ENCODE results near the gene RTL9. TPM values are rescaled to one million over a fixed set of nuclear protein-coding genes. Genes with fewer than 3 reads are reported as not detected.
A peak's percentile ranks its signal among the peaks of the same experiment; 100 is the strongest.

The RTL9 gene
- total RNA-seq, 1 experiment from 2014 or later = 0.24 TPM

DNA sequence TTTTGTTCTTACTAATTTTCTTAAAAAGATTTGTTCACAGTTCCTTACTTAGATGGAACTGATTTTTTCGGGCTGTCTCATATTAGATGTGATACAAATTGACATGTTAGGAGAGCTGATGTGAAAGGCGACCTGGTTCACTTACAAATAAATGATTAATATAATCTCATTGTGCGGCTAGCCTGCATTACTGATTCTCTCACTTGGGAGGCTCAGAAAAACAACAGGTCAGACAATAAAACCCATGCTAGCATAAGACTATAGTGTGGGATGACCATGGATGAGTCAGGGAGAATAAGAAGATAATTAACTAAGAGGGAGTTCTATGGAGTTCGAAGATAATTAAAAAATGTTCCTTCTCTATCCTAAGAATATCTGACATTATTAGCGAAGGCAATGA lies 40.8 kb downstream of the RTL9 start:
- Mint-ChIP-seq H3K9me3 (no peaks in the 10 kb centered on the region), H3K36me3 (no peaks in the 10 kb centered on the region), H3K4me3 (no peak overlapping the region), H3K4me1 (peaks cover 29% of the 10 kb centered on the region), H3K27ac (no peak overlapping the region), H3K27me3 (ENCODE audit: low read depth) (no peaks in the 10 kb centered on the region)
- DNase-seq (ENCODE audit: low spot score) (no peak), ATAC-seq (no peak)
- no peak for TF ChIP-seq NFATC4 (CRISPR knock-in tag; IDR thresholded peaks at IDR 0.05)
- TF ChIP-seq RELA (CRISPR knock-in tag; IDR thresholded peaks at IDR 0.05; ENCODE audit: borderline replicate concordance) = no peak
- TF ChIP-seq ESRRA (CRISPR knock-in tag; IDR thresholded peaks at IDR 0.05; ENCODE audit: borderline replicate concordance) = no peak
- TF ChIP-seq, protein P1, sequence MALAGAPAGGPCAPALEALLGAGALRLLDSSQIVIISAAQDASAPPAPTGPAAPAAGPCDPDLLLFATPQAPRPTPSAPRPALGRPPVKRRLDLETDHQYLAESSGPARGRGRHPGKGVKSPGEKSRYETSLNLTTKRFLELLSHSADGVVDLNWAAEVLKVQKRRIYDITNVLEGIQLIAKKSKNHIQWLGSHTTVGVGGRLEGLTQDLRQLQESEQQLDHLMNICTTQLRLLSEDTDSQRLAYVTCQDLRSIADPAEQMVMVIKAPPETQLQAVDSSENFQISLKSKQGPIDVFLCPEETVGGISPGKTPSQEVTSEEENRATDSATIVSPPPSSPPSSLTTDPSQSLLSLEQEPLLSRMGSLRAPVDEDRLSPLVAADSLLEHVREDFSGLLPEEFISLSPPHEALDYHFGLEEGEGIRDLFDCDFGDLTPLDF (CRISPR knock-in tag; IDR thresholded peaks at IDR 0.05) = no peak
- TF ChIP-seq NFE2L1 (CRISPR knock-in tag; IDR thresholded peaks at IDR 0.05) = no peak
- TF ChIP-seq TCF7 (CRISPR knock-in tag; IDR thresholded peaks at IDR 0.05; ENCODE audit: low read depth) = no peak
- TF ChIP-seq KAT7 (CRISPR knock-in tag; IDR thresholded peaks at IDR 0.05; ENCODE audit: borderline replicate concordance) = no peak
- TF ChIP-seq, protein P2, sequence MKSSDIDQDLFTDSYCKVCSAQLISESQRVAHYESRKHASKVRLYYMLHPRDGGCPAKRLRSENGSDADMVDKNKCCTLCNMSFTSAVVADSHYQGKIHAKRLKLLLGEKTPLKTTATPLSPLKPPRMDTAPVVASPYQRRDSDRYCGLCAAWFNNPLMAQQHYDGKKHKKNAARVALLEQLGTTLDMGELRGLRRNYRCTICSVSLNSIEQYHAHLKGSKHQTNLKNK (CRISPR knock-in tag; IDR thresholded peaks at IDR 0.05) = no peak
- TF ChIP-seq ZBTB21 (CRISPR knock-in tag; IDR thresholded peaks at IDR 0.05; ENCODE audit: borderline replicate concordance) = no peak
- TF ChIP-seq, protein P3, sequence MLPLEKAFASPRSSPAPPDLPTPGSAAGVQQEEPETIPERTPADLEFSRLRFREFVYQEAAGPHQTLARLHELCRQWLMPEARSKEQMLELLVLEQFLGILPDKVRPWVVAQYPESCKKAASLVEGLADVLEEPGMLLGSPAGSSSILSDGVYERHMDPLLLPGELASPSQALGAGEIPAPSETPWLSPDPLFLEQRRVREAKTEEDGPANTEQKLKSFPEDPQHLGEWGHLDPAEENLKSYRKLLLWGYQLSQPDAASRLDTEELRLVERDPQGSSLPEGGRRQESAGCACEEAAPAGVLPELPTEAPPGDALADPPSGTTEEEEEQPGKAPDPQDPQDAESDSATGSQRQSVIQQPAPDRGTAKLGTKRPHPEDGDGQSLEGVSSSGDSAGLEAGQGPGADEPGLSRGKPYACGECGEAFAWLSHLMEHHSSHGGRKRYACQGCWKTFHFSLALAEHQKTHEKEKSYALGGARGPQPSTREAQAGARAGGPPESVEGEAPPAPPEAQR (CRISPR knock-in tag; IDR thresholded peaks at IDR 0.05) = no peak
- ChIA-PET CTCF (no interaction called here), POLR2A (no interaction called here)

DNA sequence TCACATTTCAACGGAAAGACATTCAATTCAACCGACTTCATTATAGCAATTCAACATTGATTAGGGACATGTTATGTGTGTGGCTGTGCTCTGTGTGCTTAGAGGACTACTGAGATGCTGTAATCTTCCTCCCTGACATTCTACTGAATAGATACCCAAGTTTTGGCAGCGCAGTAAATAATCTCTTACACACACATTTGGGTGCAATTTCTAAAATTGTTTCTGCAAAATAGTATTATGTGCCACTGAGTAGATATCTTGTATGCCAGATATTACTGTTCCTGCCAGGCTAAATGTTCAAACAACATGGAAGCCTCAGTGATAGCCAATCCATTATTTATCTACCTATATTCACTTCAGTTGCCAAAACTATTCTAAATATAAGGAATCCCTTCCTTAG lies 41.3 kb downstream of the RTL9 start:
- H3K4me1 Mint-ChIP-seq = peaks cover 32% of the 10 kb centered on the region
- ChIA-PET POLR2A (no interaction called here), CTCF (no interaction called here)
- H3K27ac Mint-ChIP-seq = no peak overlapping the region
- no peaks in the 10 kb centered on the region for H3K27me3 Mint-ChIP-seq (ENCODE audit: low read depth)
- TF ChIP-seq ZNF416 (CRISPR knock-in tag; IDR thresholded peaks at IDR 0.05) = no peak
- no peaks in the 10 kb centered on the region for H3K9me3 Mint-ChIP-seq
- H3K36me3 Mint-ChIP-seq = no peaks in the 10 kb centered on the region
- ATAC-seq (no peak), DNase-seq (ENCODE audit: low spot score) (no peak)
- H3K4me3 Mint-ChIP-seq = no peak overlapping the region

DNA sequence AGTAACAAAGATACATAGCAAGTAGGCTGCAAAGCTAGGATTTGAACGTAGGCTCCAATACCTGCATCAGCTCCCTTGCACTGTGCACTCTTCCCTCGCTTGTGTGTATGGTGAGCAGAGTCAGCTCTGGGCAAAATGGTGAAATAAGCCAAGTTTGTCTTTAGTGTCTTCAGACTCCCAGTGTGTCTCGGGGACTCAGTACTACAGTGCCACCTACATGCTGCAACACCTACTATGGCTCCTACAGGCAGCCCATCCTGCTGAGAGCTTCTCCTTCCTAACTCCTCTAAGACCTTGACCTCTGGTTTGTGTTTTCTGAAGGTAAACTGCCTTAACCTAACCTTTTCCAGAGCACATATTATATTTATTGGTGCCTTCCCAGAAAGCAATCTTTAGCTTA lies 42.5 kb downstream of the RTL9 start:
- Mint-ChIP-seq H3K27ac (no peak overlapping the region), H3K9me3 (no peaks in the 10 kb centered on the region), H3K27me3 (ENCODE audit: low read depth) (no peaks in the 10 kb centered on the region), H3K4me3 (no peak overlapping the region), H3K36me3 (no peaks in the 10 kb centered on the region), H3K4me1 (peaks cover 32% of the 10 kb centered on the region)
- ChIA-PET CTCF (interaction anchor here (1.1 to 1.4 kb wide), 4 partner anchors 10 to 241 kb away, joined by 3 to 9 read pairs (median 4); no protein-coding TSS in a partner anchor), POLR2A (no interaction called here)
- DNase-seq (ENCODE audit: low spot score) (no peak), ATAC-seq (peak; percentile 48)
- TF ChIP-seq MYBL2 (CRISPR knock-in tag; IDR thresholded peaks at IDR 0.05) (no peak), NFATC4 (CRISPR knock-in tag; IDR thresholded peaks at IDR 0.05) (no peak), CREB1 (CRISPR knock-in tag; IDR thresholded peaks at IDR 0.05) (no peak), SOX15 (CRISPR knock-in tag; IDR thresholded peaks at IDR 0.05) (no peak), CBFB (CRISPR knock-in tag; IDR thresholded peaks at IDR 0.05; ENCODE audit: low read depth) (no peak), JAZF1 (CRISPR knock-in tag; IDR thresholded peaks at IDR 0.05) (no peak), ATF1 (CRISPR knock-in tag; IDR thresholded peaks at IDR 0.05) (no peak), ESRRA (CRISPR knock-in tag; IDR thresholded peaks at IDR 0.05; ENCODE audit: borderline replicate concordance) (no peak), NFE2L1 (CRISPR knock-in tag; IDR thresholded peaks at IDR 0.05) (no peak), ZNF416 (CRISPR knock-in tag; IDR thresholded peaks at IDR 0.05) (no peak), ZNF396 (CRISPR knock-in tag; IDR thresholded peaks at IDR 0.05; ENCODE audit: borderline replicate concordance) (no peak), GRHL2 (CRISPR knock-in tag; IDR thresholded peaks at IDR 0.05; ENCODE audit: insufficient replicate concordance, severe bottlenecking) (no peak), PRRX2 (CRISPR knock-in tag; IDR thresholded peaks at IDR 0.05) (no peak)
- TF ChIP-seq, protein P2 (CRISPR knock-in tag; IDR thresholded peaks at IDR 0.05) = no peak
- TF ChIP-seq, protein P4, sequence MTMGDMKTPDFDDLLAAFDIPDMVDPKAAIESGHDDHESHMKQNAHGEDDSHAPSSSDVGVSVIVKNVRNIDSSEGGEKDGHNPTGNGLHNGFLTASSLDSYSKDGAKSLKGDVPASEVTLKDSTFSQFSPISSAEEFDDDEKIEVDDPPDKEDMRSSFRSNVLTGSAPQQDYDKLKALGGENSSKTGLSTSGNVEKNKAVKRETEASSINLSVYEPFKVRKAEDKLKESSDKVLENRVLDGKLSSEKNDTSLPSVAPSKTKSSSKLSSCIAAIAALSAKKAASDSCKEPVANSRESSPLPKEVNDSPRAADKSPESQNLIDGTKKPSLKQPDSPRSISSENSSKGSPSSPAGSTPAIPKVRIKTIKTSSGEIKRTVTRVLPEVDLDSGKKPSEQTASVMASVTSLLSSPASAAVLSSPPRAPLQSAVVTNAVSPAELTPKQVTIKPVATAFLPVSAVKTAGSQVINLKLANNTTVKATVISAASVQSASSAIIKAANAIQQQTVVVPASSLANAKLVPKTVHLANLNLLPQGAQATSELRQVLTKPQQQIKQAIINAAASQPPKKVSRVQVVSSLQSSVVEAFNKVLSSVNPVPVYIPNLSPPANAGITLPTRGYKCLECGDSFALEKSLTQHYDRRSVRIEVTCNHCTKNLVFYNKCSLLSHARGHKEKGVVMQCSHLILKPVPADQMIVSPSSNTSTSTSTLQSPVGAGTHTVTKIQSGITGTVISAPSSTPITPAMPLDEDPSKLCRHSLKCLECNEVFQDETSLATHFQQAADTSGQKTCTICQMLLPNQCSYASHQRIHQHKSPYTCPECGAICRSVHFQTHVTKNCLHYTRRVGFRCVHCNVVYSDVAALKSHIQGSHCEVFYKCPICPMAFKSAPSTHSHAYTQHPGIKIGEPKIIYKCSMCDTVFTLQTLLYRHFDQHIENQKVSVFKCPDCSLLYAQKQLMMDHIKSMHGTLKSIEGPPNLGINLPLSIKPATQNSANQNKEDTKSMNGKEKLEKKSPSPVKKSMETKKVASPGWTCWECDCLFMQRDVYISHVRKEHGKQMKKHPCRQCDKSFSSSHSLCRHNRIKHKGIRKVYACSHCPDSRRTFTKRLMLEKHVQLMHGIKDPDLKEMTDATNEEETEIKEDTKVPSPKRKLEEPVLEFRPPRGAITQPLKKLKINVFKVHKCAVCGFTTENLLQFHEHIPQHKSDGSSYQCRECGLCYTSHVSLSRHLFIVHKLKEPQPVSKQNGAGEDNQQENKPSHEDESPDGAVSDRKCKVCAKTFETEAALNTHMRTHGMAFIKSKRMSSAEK (CRISPR knock-in tag; IDR thresholded peaks at IDR 0.05; ENCODE audit: borderline replicate concordance) = no peak
- TF ChIP-seq, protein P5, sequence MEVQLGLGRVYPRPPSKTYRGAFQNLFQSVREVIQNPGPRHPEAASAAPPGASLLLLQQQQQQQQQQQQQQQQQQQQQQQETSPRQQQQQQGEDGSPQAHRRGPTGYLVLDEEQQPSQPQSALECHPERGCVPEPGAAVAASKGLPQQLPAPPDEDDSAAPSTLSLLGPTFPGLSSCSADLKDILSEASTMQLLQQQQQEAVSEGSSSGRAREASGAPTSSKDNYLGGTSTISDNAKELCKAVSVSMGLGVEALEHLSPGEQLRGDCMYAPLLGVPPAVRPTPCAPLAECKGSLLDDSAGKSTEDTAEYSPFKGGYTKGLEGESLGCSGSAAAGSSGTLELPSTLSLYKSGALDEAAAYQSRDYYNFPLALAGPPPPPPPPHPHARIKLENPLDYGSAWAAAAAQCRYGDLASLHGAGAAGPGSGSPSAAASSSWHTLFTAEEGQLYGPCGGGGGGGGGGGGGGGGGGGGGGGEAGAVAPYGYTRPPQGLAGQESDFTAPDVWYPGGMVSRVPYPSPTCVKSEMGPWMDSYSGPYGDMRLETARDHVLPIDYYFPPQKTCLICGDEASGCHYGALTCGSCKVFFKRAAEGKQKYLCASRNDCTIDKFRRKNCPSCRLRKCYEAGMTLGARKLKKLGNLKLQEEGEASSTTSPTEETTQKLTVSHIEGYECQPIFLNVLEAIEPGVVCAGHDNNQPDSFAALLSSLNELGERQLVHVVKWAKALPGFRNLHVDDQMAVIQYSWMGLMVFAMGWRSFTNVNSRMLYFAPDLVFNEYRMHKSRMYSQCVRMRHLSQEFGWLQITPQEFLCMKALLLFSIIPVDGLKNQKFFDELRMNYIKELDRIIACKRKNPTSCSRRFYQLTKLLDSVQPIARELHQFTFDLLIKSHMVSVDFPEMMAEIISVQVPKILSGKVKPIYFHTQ (CRISPR knock-in tag; IDR thresholded peaks at IDR 0.05) = no peak
